GM12878 (cell line): ENCODE data around the gene GGT1. TPM values are rescaled to one million over a fixed set of nuclear protein-coding genes. Genes with fewer than 3 reads are reported as not detected.

ENCODE experiments used
- ATAC-seq: fragments of 200-7000 bp; cut with Tn5 transposase; 3 replicates; pipeline ENCODE4 v1.9.1; 2020; ENCODE audit warnings: mild to moderate bottlenecking, moderate library complexity
- BruUV-seq: library from RNA; stranded (reverse); fragments of 400-500 nt; replicated peaks from 2 replicates; lab custom pipeline; 2021; lab: Mats Ljungman, UMichigan
- CTCF ChIA-PET: fragments of 300-600 bp; sonication (Branson Sonifier 250); formaldehyde crosslinking; extraction: SDS; loops from one replicate; lab custom pipeline; 2021; ENCODE audit warnings: inconsistent platforms; lab: Yijun Ruan, JAX
- POLR2A ChIA-PET: fragments of 350-600 bp; formaldehyde crosslinking; extraction: SDS; loops from one replicate; lab custom pipeline; 2021; ENCODE audit warnings: inconsistent platforms; lab: Charles Lee
- RAD21 ChIA-PET: fragments of 300-600 bp; sonication (Branson Sonifier 250); formaldehyde crosslinking; loops from one replicate; lab custom pipeline; 2023; ENCODE audit warnings: antibody characterized with exemption; ENCODE audit not compliant: unreplicated experiment; lab: Charles Lee
- SMC1A ChIA-PET: fragments of 300-600 bp; sonication (Branson Sonifier 250); formaldehyde crosslinking; loops from one replicate; lab custom pipeline; 2023; ENCODE audit not compliant: unreplicated experiment, uncharacterized antibody; lab: Charles Lee
- DNase-seq: peaks from one replicate; pipeline ENCODE4 v3.0.0-alpha.2; 2011; ENCODE audit warnings: low read depth, low spot score
- FAIRE-seq: peaks from 3 replicates; lab custom pipeline; 2011; peaks lifted over from hg19 to GRCh38; lab: Jason Lieb, UNC
- H2AFZ ChIP-seq: 2 replicates; pipeline ENCODE4 v1.6.0; 2011; ENCODE audit warnings: low read depth, low read length, control low read depth; ENCODE audit not compliant: control insufficient read depth
- H3K27ac ChIP-seq: 2 replicates; pipeline ENCODE4 v1.5.1; 2011; ENCODE audit warnings: control low read depth; ENCODE audit not compliant: control insufficient read depth, insufficient read depth
- H3K27me3 ChIP-seq, 2 experiments: replicated peaks in 1 of 2; 2 replicates each; pipeline versions ENCODE4 v1.6.0 to v1.6.1; 2011; ENCODE audit warnings: low read length in 1 of 2; ENCODE audit not compliant: control insufficient read depth in 2 of 2, insufficient read depth in 2 of 2
- H3K36me3 ChIP-seq, 2 experiments: 2 replicates each; pipeline ENCODE4 v1.5.1; 2011; ENCODE audit warnings: low read length in 1 of 2; ENCODE audit not compliant: control insufficient read depth in 2 of 2, insufficient read depth in 2 of 2
- H3K4me1 ChIP-seq: 2 replicates; pipeline ENCODE4 v1.6.1; 2011; ENCODE audit warnings: mild to moderate bottlenecking, low read length, moderate library complexity, mixed read lengths; ENCODE audit not compliant: control insufficient read depth, insufficient read depth
- H3K4me2 ChIP-seq: 2 replicates; pipeline ENCODE4 v1.6.0; 2011; ENCODE audit warnings: control low read depth; ENCODE audit not compliant: control insufficient read depth, insufficient read depth
- H3K4me3 ChIP-seq: fragments of 200-600 bp; sonication (generic); 2 replicates; pipeline ENCODE4 v1.5.1; 2016
- H3K79me2 ChIP-seq: 2 replicates; pipeline ENCODE4 v1.6.0; 2011; ENCODE audit warnings: low read length; ENCODE audit not compliant: control insufficient read depth, insufficient read depth
- H3K9ac ChIP-seq: 2 replicates; pipeline ENCODE4 v1.8.0; 2011; ENCODE audit warnings: low read length, control low read depth, mixed read lengths; ENCODE audit not compliant: control insufficient read depth, insufficient read depth
- H3K9me3 ChIP-seq: replicated peaks from 3 replicates; pipeline ENCODE4 v1.5.1; 2011; ENCODE audit warnings: mild to moderate bottlenecking, low read length; ENCODE audit not compliant: control insufficient read depth, insufficient read depth
- H4K20me1 ChIP-seq: 2 replicates; pipeline ENCODE4 v1.6.0; 2011; ENCODE audit not compliant: control insufficient read depth, insufficient read depth
- CHD4 ChIP-seq: fragments of 200-600 bp; sonication (generic); IDR thresholded peaks from 2 replicates; pipeline ENCODE4 v1.6.1; 2016; ENCODE audit warnings: mild to moderate bottlenecking
- CREB1 ChIP-seq: IDR thresholded peaks from 2 replicates; pipeline ENCODE4 v1.6.1; 2012; ENCODE audit warnings: low read depth, mild to moderate bottlenecking, inconsistent platforms
- GABPA ChIP-seq: IDR thresholded peaks from 2 replicates; pipeline ENCODE4 v1.6.1; 2014; ENCODE audit warnings: antibody characterized with exemption, low read depth, mild to moderate bottlenecking, inconsistent platforms
- HDAC2 ChIP-seq: fragments of 200-600 bp; sonication (generic); IDR thresholded peaks from 2 replicates; pipeline ENCODE4 v1.6.1; 2017
- HDAC6 ChIP-seq: fragments of 200-600 bp; sonication (generic); IDR thresholded peaks from one replicate; pipeline ENCODE4 v1.8.0; 2017; ENCODE audit warnings: antibody characterized with exemption; ENCODE audit not compliant: unreplicated experiment
- JUND ChIP-seq: IDR thresholded peaks from 2 replicates; pipeline ENCODE4 v1.6.1; 2012; ENCODE audit warnings: low read depth, mild to moderate bottlenecking, low read length, improper control_type of control experiment, moderate library complexity
- KLF5 ChIP-seq: fragments of 450-650 bp; IDR thresholded peaks from 2 replicates; pipeline ENCODE4 v1.6.1; 2014; ENCODE audit warnings: mild to moderate bottlenecking; ENCODE audit not compliant: partially characterized antibody
- MTA3 ChIP-seq: IDR thresholded peaks from 2 replicates; pipeline ENCODE4 v1.6.1; 2012; ENCODE audit warnings: low read length, inconsistent platforms, borderline replicate concordance
- MXI1 ChIP-seq: fragments of 150-350 bp; IDR thresholded peaks from 2 replicates; pipeline ENCODE4 v1.6.1; 2011; ENCODE audit warnings: low read depth, mild to moderate bottlenecking, inconsistent platforms, low read length, improper control_type of control experiment
- NR2F1 ChIP-seq: fragments of 450-650 bp; conservative IDR thresholded peaks from 2 replicates; pipeline ENCODE4 v1.6.1; 2017; ENCODE audit warnings: mild to moderate bottlenecking
- POLR2AphosphoS2 ChIP-seq: IDR thresholded peaks from 2 replicates; pipeline ENCODE4 v1.6.1; 2011; ENCODE audit warnings: low read depth, mild to moderate bottlenecking, low read length, improper control_type of control experiment, moderate library complexity
- POLR2AphosphoS5 ChIP-seq: IDR thresholded peaks from 2 replicates; pipeline ENCODE4 v1.6.1; 2011; ENCODE audit warnings: mild to moderate bottlenecking, low read length, inconsistent platforms
- RFX5 ChIP-seq: IDR thresholded peaks from 2 replicates; pipeline ENCODE4 v1.6.1; 2011; ENCODE audit warnings: low read depth, low read length, improper control_type of control experiment
- SRF ChIP-seq, 2 experiments: IDR thresholded peaks; 2 replicates each; pipeline ENCODE4 v1.6.1; 2011; ENCODE audit warnings: low read depth in 2 of 2, low read length in 2 of 2, mild to moderate bottlenecking in 1 of 2, moderate library complexity in 1 of 2
- TBL1XR1 ChIP-seq: IDR thresholded peaks from 2 replicates; pipeline ENCODE4 v1.6.1; 2012; ENCODE audit warnings: low read depth, low read length, improper control_type of control experiment
- WRNIP1 ChIP-seq: IDR thresholded peaks from 2 replicates; pipeline ENCODE4 v1.6.1; 2011; ENCODE audit warnings: low read depth, low read length, improper control_type of control experiment, borderline replicate concordance
- YBX1 ChIP-seq: fragments of 450-650 bp; IDR thresholded peaks from 2 replicates; pipeline ENCODE4 v1.6.1; 2016; ENCODE audit warnings: antibody characterized with exemption
- ZNF274 ChIP-seq: IDR thresholded peaks from one replicate; pipeline ENCODE4 v1.8.0; 2011; ENCODE audit not compliant: insufficient read length, insufficient read depth
- WGBS: methylation state at CpG from one replicate; pipeline ENCODE4 v1.1.6; 2016; ENCODE audit warnings: low lambda C conversion rate; ENCODE audit not compliant: insufficient replicate concordance, insufficient coverage; ENCODE audit errors: missing lambda C conversion rate; 5-methylcytosine and 5-hydroxymethylcytosine counted together
- in situ Hi-C: fragments of 300-500 bp; cut with MboI; formaldehyde crosslinking; loops from 9 replicates; pipeline ENCODE4 v1.14.3; 2018; ENCODE audit warnings: mixed read lengths
- intact Hi-C: fragments of 100-400 bp; cut with micrococcal nuclease; formaldehyde crosslinking; loops from one replicate; pipeline ENCODE4 v1.14.2; 2022; ENCODE audit not compliant: unreplicated experiment
- polyA plus RNA-seq, 11 experiments: library from polyadenylated mRNA; depleted of rRNA in 4 of 11; unstranded in 6 of 11; stranded (reverse) in 5 of 11; fragments of >200 nt; fragmentation: Nextera tagmentation in 4 of 11; fragmentation: Illumina TruSeq in 1 of 11; extraction: Ambion mirVana in 4 of 11; extraction: Trizol in 1 of 11; gene quantifications; 1 replicate in 1 of 11; 2 replicates in 10 of 11; pipeline versions ENCODE4 v1.2.1 to v1.2.3, GENCODE V29; 2011 to 2016; ENCODE audit warnings: inconsistent platforms in 2 of 11, missing spikeins in 2 of 11, low read depth in 1 of 11
- total RNA-seq, 4 experiments: library from RNA; depleted of rRNA in 3 of 4; stranded (reverse); fragments of >200 nt in 3 of 4; fragmentation: Illumina TruSeq in 1 of 4; extraction: Trizol in 1 of 4; gene quantifications; 2 replicates each; pipeline versions ENCODE4 v1.2.1 to v1.2.3, GENCODE V29; 2013 to 2021
- TF ChIP-seq, protein P1 (sequence below): fragments of 450-650 bp; formaldehyde crosslinking; IDR thresholded peaks from 2 replicates; pipeline ENCODE4 v1.4.0; 2020; ENCODE audit warnings: mild to moderate bottlenecking, moderate library complexity

The GGT1 gene
- total and polyA plus RNA-seq, 10 of the 15 experiments (the other 5 are each of a cell fraction or from before 2014, with no cell fraction given): 0.47 to 26.6 (median 9.1) TPM

DNA sequence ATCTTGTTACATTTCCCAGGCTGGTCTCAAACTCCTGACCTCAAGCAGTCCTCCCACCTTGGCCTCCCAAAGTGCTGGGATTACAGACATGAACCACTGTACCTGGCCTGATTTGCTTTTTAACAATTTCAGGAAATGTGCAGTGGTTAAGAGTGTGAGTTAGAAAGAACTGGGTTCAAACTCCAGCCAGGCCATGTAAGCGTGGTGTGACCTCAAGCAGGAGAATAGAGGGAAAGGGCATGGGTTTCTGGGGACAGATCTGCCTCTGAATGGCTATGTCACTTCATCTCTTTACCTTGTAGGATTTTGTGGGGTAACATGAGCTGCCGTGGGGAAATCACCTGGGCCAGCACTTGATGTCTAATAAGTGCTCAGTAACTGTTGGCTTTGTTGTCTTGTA is 37.9 kb upstream of the GGT1 start (continued):
- TF ChIP-seq CHD4 (no peak), YBX1 (no peak), HDAC6 (no peak), SRF (IDR thresholded peaks at IDR 0.05; ENCODE audit: low read depth in 2 of 2, low read length in 2 of 2) (no peak), TBL1XR1 (no peak), NR2F1 (no peak)

DNA sequence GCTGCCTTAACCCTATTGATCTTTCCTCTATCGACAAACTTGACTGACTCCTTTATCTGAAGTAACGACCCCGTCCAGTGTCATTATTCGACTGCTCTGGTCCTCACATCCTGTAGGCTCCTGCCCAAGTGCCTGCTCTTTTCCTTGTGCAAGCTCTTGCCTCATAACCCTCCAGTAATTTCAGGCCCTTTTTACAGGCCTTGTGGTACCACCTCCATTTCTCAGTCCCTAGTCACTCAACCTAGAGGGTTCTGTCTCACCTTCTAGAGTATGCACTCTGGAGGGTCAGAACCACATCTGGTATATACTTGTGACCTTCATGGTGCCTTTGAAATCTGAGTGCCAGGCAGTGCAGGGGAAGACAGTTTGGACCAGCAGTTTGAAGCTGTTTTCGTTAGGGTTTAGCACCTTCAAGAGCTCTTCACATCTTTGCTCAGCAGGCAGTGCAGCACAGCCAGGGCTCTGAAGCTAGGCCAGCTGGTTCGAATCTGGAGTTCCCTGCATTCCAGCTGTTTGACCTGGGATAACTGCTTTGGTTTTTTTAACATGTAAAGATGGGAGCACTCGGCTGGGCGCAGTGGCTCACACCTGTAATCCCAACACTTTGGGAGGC is 36.0 kb upstream of the GGT1 start:
- FAIRE-seq (no peak), ATAC-seq (no peak; the same call in 2 of the 3 replicates)
- Histone ChIP-seq H3K9ac (no peak overlapping the region), H3K4me3 (no peak overlapping the region), H2AFZ (no peak overlapping the region), H3K79me2 (peaks cover 35% of the 10 kb centered on the region), H3K4me2 (no peak overlapping the region)
- SMC1A ChIA-PET: interaction anchor here (0.8 to 3.4 kb wide), 7 partner anchors 7 to 43 kb away, joined by 3 to 11 read pairs (median 3); no protein-coding TSS in a partner anchor
- no TSS peak for BruUV-seq
- WGBS: 99% methylated on average over 8 of the region's 8 CpGs
- RAD21 ChIA-PET: interaction anchor here (0.9 to 1.9 kb wide), 4 partner anchors 8 to 14 kb away, joined by 3 to 7 read pairs (median 4); partner anchors contain the start of gene GUCD1
- TF ChIP-seq POLR2AphosphoS5 (no peak), CREB1 (no peak), KLF5 (no peak), MXI1 (no peak), ZNF274 (no peak), POLR2AphosphoS2 (no peak), HDAC2 (no peak), WRNIP1 (no peak), MTA3 (no peak), GABPA (no peak), RFX5 (no peak), JUND (no peak)
- TF ChIP-seq, protein P1, sequence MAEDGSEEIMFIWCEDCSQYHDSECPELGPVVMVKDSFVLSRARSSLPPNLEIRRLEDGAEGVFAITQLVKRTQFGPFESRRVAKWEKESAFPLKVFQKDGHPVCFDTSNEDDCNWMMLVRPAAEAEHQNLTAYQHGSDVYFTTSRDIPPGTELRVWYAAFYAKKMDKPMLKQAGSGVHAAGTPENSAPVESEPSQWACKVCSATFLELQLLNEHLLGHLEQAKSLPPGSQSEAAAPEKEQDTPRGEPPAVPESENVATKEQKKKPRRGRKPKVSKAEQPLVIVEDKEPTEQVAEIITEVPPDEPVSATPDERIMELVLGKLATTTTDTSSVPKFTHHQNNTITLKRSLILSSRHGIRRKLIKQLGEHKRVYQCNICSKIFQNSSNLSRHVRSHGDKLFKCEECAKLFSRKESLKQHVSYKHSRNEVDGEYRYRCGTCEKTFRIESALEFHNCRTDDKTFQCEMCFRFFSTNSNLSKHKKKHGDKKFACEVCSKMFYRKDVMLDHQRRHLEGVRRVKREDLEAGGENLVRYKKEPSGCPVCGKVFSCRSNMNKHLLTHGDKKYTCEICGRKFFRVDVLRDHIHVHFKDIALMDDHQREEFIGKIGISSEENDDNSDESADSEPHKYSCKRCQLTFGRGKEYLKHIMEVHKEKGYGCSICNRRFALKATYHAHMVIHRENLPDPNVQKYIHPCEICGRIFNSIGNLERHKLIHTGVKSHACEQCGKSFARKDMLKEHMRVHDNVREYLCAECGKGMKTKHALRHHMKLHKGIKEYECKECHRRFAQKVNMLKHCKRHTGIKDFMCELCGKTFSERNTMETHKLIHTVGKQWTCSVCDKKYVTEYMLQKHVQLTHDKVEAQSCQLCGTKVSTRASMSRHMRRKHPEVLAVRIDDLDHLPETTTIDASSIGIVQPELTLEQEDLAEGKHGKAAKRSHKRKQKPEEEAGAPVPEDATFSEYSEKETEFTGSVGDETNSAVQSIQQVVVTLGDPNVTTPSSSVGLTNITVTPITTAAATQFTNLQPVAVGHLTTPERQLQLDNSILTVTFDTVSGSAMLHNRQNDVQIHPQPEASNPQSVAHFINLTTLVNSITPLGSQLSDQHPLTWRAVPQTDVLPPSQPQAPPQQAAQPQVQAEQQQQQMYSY (CRISPR knock-in tag): no peak
- TF ChIP-seq, all 136 proteins: peak for 0
- H3K27ac ChIP-seq: no peak overlapping the region
- intact Hi-C loops (no loop called here), in situ Hi-C loops (no loop called here)
- CTCF ChIA-PET: interaction anchor here (0.8 to 1.9 kb wide), 3 partner anchors 10 to 145 kb away, joined by 3 to 5 read pairs (median 4); no protein-coding TSS in a partner anchor
- H3K27me3 ChIP-seq: no peaks in the 10 kb centered on the region
- no peaks in the 10 kb centered on the region for H3K4me1 ChIP-seq
- no peak for DNase-seq
- POLR2A ChIA-PET: interaction anchor here (1.3 to 6.6 kb wide), 2 partner anchors 12 to 14 kb away, joined by 3 to 42 read pairs; partner anchors contain the start of genes GUCD1 and SNRPD3
- peaks cover 3% of the 10 kb centered on the region; the same call in 1 of the 2 replicates for H4K20me1 ChIP-seq
- peaks cover 20 to 26% of the 10 kb centered on the region in 2 experiments for H3K36me3 ChIP-seq
- no peaks in the 10 kb centered on the region for H3K9me3 ChIP-seq
